ENCODE results near the gene RBL2. TPM values are rescaled to one million over a fixed set of nuclear protein-coding genes. Genes with fewer than 3 reads are reported as not detected.

RBL2 gene
- polyA plus RNA-seq, 1 donor from 2014 or later, result 146 TPM

- Histone ChIP-seq H4K20me1 (ENCODE audit: insufficient read depth) (no peaks in the 10 kb centered on the region), H3K9me2 (ENCODE audit: insufficient read depth, low read length) (no peaks in the 10 kb centered on the region), H3K36me3 (ENCODE audit: insufficient read depth, low read length) (no peaks in the 10 kb centered on the region), H3K4me3 (ENCODE audit: low read length) (no peak overlapping the region), H3K9ac (ENCODE audit: low read length) (no peak overlapping the region), H2AFZ (ENCODE audit: low read depth, low read length) (no peak overlapping the region), H3K9me3 (ENCODE audit: low read length) (no peaks in the 10 kb centered on the region), H3K4me2 (ENCODE audit: low read length) (no peak overlapping the region), H3F3A (ENCODE audit: insufficient read depth, low read length, poor library complexity, severe bottlenecking) (no peaks in the 10 kb centered on the region), H3K27ac (ENCODE audit: low read length) (no peak overlapping the region), H3K27me3 (ENCODE audit: insufficient read depth, low read depth, low read length) (no peaks in the 10 kb centered on the region), H3K79me2 (replicated peaks; ENCODE audit: insufficient read depth, low read length) (no peaks in the 10 kb centered on the region)
- TF ChIP-seq EZH2 (IDR thresholded peaks at IDR 0.05; ENCODE audit: borderline replicate concordance, insufficient read depth, low read length, poor library complexity, severe bottlenecking), result no peak
These were observed 89.8 kb downstream of the RBL2 start for GRCh38 chr16:53523971-53524548.

- no peaks in the 10 kb centered on the region for H3K36me3 ChIP-seq (ENCODE audit: insufficient read depth, low read length)
- H3K9me2 ChIP-seq (ENCODE audit: insufficient read depth, low read length), result no peaks in the 10 kb centered on the region
- H3K4me2 ChIP-seq (ENCODE audit: low read length), result peak overlapping the region; percentile 72
- H3K27ac ChIP-seq (ENCODE audit: low read length), result no peak overlapping the region
- no peak overlapping the region for H2AFZ ChIP-seq (ENCODE audit: low read depth, low read length)
- H3F3A ChIP-seq (ENCODE audit: insufficient read depth, low read length, poor library complexity, severe bottlenecking), result no peaks in the 10 kb centered on the region
- H3K9ac ChIP-seq (ENCODE audit: low read length), result no peak overlapping the region
- no peak for TF ChIP-seq SMC3 (conservative IDR thresholded peaks at IDR 0.05; ENCODE audit: poor library complexity)
- no peak for TF ChIP-seq REST (IDR thresholded peaks at IDR 0.05; ENCODE audit: borderline replicate concordance)
- TF ChIP-seq RAD21 (conservative IDR thresholded peaks at IDR 0.05), result no peak
- TF ChIP-seq CTCF (IDR thresholded peaks at IDR 0.05; ENCODE audit: poor library complexity, severe bottlenecking), result no peak
- no peak for TF ChIP-seq MXI1 (conservative IDR thresholded peaks at IDR 0.05; ENCODE audit: poor library complexity, severe bottlenecking)
- TF ChIP-seq POLR2AphosphoS5 (IDR thresholded peaks at IDR 0.05), result no peak
- no peak for TF ChIP-seq EZH2 (IDR thresholded peaks at IDR 0.05; ENCODE audit: borderline replicate concordance, insufficient read depth, low read length, poor library complexity, severe bottlenecking)
- no peak for TF ChIP-seq TAF1 (IDR thresholded peaks at IDR 0.05; ENCODE audit: low read depth)
- TF ChIP-seq EP300 (conservative IDR thresholded peaks at IDR 0.05; ENCODE audit: poor library complexity, severe bottlenecking), result no peak
- H3K79me2 ChIP-seq (replicated peaks; ENCODE audit: insufficient read depth, low read length), result no peaks in the 10 kb centered on the region
- peak overlapping the region; percentile 50 for H3K4me3 ChIP-seq (ENCODE audit: low read length)
- H3K9me3 ChIP-seq (ENCODE audit: low read length), result no peaks in the 10 kb centered on the region
- H4K20me1 ChIP-seq (ENCODE audit: insufficient read depth), result no peaks in the 10 kb centered on the region
- H3K27me3 ChIP-seq (ENCODE audit: insufficient read depth, low read depth, low read length), result no peaks in the 10 kb centered on the region
These were observed 94.5 kb downstream of the RBL2 start for GRCh38 chr16:53528797-53529196.

All from neural cell (in vitro differentiated cells).